Fibroblast of skin of right biceps (primary cell): ENCODE data around the gene SLC51A.
A peak's percentile ranks its signal among the peaks of the same experiment; 100 is the strongest.
"Not testable (repeated sequence)": the region's sequence is repeated elsewhere in the genome, so short reads cannot be mapped to it uniquely, and the experiment has no call there.

Experiments used
- DNase-seq: peaks from one replicate; pipeline ENCODE4 v3.0.0-alpha.2; 2013

The SLC51A gene

DNA sequence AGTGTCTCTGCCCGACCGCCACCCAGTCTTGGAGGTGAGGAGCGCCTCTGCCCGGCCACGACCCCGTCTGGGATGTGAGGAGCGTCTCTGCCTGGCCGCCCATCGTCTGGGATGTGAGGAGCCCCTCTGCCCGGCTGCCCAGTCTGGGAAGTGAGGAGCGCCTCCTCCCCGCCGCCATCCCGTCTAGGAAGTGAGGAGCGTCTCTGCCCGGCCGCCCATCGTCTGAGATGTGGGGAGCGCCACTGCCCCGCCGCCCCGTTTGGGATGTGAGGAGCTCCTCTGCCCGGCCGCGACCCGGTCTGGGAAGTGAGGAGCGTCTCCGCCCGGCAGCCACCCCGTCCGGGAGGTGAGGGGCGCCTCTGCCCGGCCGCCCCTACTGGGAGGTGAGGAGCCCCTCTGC is 27.8 kb downstream of the SLC51A start:
- DNase-seq, result not testable (repeated sequence)

DNA sequence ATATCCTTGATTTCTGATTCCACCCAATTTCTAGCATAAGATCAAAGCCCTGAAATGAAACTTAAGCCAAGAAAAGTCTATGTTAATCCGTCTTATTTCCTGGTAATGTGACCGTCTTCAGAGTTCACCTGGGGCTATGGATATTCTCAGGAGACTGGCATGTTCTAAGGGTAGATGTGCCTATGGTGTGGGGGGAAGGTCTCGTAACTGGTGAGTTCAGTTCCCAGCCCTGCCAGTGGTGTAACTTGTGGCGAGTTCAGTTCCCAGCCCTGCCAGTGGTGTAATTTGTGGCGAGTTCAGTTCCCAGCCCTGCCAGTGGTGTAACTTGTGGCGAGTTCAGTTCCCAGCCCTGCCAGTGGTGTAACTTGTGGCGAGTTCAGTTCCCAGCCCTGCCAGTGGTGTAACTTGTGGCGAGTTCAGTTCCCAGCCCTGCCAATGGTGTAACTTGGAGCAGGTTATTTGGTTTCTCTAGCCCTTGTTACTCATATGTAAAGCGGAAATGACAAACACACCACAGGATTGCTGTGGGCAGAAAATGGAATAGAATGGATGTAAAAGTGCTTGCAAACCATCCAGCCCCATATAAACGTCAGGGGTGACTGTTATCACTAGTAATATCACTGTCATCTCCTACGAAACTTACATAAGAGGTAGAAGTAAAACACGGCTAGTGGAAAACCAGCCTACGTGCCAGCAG is 30.4 kb downstream of the SLC51A start:
- DNase-seq, result peak; percentile 73

DNA sequence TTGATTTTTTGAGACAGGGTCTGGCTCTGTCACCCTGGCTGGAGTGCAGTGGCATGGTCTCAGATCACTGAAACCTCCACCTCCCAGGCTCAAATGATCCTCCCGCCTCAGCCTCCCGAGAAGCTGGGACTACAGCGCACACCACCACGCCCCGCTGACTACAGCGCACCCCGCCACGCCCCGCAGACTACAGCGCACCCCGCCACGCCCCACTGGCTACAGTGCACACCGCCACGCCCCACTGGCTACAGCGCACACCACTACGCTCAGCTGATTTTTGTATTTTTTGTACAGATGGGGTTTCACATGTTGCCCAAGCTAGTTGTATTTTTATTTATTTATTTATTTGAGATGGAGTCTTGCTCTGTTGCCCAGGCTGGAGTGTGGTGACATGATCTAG is 35.6 kb downstream of the SLC51A start:
- DNase-seq, result no peak

DNA sequence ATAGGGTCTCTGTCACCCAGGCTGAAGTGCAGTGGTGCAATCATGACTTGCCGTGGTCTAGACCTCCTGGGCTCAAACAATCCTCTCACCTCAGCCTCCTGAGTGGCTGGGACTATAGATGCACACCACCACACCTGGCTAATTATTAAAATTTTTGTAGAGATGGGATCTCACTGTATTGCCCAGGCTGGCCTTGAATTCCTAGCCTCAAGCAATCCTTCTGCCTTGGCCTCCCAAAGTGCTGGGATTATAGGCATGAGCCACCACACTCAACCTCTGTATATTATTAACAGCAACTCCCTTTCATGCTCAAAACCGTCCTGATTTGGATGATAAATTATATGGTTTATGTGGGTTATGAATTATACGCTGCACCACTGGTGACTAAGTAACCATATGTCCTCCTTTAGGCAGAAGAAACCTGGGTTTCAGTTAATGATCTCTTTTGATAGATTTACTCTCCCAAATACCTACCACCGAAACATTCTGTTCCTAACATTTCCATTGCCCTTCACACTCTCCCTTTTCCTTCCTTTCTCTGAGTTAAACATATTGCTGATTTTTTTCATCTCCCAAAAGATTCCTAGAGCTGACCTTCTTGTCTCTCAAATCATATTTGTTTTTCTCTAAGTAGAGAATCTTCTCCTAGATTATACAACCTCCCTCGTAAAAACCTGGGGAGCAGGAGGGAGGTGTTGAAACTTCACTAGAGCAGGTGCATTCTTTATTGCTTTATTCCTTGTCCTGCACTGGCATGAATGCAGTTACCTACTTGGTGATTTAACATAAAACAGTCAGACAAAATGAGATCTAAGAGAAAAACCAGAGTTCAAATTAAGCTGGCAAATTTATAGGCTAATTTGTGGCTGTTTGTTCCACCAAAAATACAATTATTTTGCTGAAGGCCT is 38.3 kb downstream of the SLC51A start:
- no peak for DNase-seq

DNA sequence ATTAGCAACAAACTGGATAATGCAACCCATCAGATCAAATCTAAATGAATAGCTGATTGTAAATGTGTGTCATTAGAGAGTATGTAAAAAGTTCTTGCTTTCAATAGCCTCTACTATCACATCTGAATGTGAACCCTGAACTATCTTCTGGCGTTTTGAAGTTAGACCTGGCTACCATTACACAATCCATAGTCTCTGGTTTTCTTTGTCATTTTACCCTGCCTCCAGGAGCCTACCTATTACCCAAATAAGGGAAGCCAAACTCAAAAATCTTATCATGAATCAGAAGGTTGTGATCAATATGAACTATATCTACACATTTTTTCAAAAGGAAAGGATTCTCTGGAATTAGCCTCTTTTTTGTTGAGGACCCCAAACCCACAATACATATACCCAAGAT is 39.4 kb downstream of the SLC51A start:
- DNase-seq, result no peak

DNA sequence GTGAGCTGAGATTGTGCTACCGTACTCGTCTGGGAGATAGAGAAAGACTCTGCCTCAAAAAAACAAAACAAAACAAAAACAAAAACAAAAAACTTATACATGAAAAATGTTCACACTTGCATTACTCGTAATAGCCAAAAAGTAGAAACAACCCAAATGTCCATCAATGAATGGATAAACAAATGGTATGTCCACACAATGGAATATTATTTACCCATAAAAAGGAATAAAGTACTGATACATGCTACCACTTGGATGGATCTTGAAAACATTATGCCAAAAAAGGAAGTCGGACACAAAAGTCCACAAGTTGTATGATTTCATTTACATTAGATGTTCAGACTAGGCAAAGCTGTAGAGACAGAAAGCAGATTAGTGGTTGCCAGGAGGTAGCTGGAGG is 44.5 kb downstream of the SLC51A start:
- no peak for DNase-seq

DNA sequence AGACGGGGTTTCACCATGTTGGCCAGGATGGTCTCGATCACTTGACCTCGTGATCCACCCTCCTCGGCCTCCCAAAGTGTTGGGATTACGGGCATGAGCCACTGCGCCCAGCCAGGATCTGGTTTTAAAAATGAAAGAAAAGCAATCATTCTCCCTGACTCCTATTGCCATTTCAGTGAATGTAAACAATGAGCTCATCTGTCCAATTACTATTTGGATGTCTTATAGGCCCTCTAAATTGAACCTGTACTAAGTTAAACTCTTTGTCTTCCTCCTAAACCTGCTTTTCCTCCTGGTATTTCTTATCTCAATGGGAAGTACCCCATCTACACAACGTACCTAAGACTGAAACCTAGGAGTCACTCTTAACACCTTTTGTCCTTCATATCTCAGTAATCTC is 47.5 kb downstream of the SLC51A start:
- DNase-seq, result no peak

DNA sequence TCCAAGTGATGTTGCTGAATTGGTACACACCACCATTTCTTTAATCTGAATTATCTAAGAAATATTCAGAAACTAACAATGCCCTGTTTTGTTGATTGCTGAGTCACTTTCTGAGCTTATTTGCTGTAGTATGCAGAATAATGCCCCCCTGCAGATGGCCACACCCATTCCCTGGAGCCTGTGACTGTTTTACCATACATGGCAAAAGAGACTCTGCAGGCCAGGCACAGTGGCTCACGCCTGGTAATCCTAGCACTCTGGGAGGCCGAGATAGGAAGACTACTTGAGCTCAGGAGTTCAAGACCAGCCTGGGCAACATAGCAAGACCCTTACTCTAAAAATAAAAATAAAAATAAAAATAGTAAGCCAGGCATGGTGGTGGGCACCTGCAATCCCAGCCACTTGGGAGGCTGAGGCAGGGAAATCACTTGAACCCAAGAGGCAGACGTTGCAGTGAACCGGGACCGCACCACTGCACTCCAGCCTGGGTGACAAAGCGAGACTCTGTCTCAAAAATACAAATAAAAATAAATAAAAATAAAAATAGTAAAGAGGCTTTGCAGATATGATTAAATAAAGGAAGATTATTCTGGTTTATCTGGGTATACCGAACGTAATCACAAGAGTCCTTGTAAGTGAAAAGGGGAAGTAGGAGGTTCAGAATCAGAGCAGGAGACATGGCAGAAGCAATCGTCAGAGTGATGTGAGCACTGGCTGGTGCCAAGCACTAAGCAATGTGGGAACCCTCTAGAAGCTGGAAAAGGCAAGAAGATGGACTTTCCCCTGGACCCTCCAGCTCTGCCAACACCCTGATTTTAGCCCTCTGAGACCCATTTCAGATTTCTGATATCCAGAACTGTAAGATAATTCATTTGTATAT is 52.2 kb downstream of the SLC51A start:
- DNase-seq, result peak; percentile 81

DNA sequence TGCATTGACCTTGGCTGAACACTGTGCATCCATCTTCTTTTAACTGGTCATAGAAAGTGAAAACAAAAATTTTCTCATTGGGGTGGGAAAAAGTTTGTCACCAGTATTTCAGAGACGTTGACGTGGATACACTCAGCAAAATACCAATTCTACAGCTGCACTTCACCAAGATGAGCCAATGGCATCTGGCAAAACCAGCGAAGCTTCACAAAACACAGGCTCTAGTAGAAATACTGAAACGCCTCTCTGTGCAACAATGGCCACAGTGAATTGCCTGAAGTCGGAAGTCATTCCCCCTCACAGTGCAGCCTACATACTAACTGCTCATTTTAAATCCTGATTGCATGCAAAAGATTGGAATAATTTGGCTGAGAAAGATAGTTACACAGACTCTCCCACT is 54.2 kb downstream of the SLC51A start:
- no peak for DNase-seq

DNA sequence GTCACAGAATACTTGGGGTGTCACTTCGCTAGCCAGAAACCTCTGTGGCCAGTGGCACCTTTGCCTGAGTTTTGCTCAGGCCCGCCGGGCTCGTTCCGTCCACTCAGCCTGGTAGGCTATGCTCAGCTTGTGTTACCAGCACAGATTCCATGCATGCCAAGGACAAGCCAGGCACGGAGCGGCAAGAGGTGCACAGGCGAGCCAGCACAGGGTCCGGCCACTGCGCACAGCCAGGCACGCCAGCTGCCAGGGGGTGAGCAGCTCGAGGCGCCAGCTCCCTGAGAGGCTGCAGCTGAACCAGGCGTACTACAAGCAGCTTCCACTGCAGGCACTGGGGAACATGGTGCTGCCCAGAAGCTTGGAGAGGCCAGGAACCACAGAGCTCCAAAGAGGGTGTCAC is 56.5 kb downstream of the SLC51A start:
- DNase-seq, result no peak

DNA sequence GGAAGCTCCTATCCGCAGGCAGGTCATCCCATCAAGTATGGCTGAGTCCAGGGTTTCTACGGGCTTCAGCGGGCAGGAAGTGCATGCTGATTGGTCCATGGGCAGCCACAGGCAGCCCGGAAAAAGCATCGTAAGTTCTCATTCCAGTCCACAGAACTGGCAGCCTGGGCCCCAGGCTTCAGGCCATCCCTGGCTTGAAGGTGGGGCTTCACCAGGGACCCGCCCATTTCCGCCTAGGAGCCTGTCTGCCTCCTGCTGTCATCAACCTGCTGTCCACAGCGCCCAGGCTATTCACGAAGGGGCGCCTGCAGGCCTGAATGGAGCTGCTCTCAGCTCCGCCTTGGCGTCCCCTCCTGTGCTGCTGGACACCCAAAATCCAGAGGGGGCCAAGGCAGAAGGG is 57.3 kb downstream of the SLC51A start:
- no peak for DNase-seq

DNA sequence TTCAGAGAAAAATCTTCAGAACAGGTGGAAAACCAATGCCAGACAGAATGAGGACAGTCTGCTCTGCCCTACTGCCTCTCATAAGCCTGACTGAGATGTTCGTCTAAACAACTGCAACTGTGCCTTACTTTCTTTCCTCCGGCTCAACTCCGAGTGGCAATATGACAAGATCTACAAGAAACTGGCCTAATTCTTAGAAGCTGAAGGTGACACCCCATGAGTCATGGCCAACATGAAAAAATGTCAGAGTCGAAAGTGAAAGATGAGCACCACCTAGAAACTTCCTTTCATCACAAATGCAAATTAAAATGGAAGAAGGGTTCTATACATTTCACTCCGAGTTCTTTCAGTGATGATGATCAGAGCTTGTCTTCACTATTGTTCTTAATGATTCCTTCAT is 58.3 kb downstream of the SLC51A start:
- DNase-seq, result no peak

DNA sequence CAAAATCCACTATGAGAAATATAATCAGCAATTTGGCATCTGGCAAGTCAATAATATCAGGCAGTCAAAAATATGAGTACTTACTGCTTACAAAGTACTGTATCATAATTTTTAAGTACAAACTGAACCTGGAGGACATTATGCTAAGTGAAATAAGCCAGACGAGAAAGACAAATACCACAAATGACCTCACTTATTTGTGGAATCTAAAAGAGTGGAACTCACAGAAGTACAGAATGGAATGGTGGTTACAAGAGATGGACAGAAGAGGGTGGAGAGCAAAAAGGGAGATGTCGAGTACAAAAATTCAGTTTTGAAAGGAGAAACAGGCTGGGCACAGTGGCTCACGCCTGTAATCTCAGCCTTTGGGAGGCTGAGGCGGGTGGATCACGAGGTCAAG is 58.8 kb downstream of the SLC51A start:
- no peak for DNase-seq

DNA sequence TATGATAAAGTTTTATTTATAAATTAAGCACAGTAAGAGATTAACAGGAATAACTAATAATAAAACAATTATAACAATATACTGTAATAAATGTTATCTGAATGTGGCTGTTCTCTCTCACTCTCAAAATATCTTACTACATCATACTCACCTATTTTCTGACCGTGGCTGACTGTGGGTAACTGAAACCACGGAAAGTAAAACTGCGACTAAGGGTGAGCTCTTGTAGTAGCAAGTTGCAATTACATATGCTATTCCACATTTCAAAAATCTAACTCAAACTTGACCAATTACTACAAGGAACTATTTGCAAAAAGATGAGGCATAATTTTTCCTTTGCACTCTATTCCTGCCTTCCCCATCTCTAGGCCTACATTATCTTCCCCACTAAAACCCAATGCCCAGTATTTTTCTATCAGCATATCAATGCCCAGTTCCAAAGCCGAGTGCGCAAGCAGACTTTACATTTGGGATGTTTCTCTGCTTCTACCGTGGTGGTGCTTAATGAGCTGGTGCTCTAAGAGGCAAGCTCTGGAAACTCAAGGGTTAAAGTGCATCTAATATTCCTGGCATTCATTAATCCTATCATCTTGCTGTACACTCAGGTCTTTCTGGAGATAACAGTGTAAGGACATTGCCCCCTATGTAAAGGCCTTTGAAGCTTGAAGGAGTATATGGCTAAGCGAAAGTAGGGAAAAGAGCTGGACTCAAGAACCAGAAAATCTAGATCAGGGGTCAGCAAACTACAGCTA is 64.5 kb downstream of the SLC51A start:
- DNase-seq, result no peak

DNA sequence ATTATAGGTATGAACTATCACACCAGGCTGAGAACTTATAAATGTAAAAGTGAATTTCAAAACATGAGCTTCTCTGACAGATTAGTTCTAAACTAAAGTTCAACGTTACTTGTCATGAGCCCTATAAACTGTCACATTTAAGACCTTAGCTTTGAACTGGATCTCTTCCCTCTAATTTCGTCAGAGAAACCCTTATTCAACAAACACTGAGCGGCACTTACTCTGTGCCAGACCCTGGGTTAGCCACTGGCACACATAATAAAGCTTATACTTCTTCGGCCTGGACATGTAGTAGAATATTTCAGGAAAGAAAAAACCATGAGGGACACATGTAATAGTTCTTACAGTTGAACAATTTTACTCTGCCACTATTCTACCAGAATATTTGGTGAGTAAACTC is 65.6 kb downstream of the SLC51A start:
- no peak for DNase-seq
